ENCODE results near the gene S100A8. TPM values are rescaled to one million over a fixed set of nuclear protein-coding genes. Genes with fewer than 3 reads are reported as not detected.

The S100A8 gene
- total RNA-seq, 1 experiment from 2014 or later: not detected

DNA sequence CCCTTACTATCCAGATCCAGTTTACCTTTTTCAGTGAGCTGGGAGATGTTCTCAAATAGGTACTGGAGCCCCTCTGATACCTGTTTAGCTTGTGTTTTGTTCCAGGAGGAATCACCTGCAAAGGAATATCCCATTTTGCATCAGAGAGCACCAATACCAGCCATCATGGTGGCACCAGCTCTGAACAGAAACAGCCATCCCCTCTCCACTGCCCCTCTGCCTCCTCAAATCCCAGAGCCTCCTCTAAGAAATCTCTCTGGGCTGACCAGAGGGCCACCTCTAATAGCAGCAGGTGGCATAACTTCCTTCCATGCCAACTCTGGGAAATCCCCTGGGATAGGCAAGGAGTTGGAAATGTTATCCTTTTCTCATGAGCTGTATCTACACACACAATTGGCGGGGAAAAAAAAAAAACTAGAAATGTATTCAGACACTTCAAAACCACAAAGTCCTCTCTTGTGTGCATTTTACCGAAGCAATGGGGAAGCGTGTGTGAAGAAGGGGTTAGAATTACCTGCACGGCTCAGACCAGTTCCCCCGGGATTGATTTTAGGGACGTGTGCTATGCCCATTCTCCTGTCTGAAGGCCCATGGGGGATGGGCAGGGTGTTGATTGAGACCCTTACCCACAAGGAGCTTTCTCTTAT, 44.7 kb downstream of the S100A8 start:
- H3K27me3 ChIP-seq (replicated peaks; ENCODE audit: control insufficient read depth, insufficient read depth, low read length): no peaks in the 10 kb centered on the region
- Mint-ChIP-seq H3K27ac (ENCODE audit: unreplicated experiment) (no peak overlapping the region), H3K27me3 (ENCODE audit: insufficient read depth, unreplicated experiment) (peaks cover 9% of the 10 kb centered on the region), H3K4me3 (ENCODE audit: unreplicated experiment) (no peak overlapping the region), H3K9me3 (ENCODE audit: unreplicated experiment) (no peaks in the 10 kb centered on the region), H3K4me1 (ENCODE audit: low read depth, unreplicated experiment) (peaks cover 25% of the 10 kb centered on the region), H3K36me3 (ENCODE audit: insufficient read depth, unreplicated experiment) (no peaks in the 10 kb centered on the region)
- no TSS peak for BruUV-seq (replicated peaks)
- TF ChIP-seq, protein P1, sequence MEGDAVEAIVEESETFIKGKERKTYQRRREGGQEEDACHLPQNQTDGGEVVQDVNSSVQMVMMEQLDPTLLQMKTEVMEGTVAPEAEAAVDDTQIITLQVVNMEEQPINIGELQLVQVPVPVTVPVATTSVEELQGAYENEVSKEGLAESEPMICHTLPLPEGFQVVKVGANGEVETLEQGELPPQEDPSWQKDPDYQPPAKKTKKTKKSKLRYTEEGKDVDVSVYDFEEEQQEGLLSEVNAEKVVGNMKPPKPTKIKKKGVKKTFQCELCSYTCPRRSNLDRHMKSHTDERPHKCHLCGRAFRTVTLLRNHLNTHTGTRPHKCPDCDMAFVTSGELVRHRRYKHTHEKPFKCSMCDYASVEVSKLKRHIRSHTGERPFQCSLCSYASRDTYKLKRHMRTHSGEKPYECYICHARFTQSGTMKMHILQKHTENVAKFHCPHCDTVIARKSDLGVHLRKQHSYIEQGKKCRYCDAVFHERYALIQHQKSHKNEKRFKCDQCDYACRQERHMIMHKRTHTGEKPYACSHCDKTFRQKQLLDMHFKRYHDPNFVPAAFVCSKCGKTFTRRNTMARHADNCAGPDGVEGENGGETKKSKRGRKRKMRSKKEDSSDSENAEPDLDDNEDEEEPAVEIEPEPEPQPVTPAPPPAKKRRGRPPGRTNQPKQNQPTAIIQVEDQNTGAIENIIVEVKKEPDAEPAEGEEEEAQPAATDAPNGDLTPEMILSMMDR (IDR thresholded peaks at IDR 0.05; ENCODE audit: insufficient read depth in 1 of 2, low read depth in 1 of 2, low read length in 1 of 2, severe bottlenecking in 1 of 2, unreplicated experiment in 1 of 2): no peak
- no peak overlapping the region for H3K4me3 ChIP-seq (ENCODE audit: low read depth, low read length)
- ChIA-PET POLR2A (no interaction called here), CTCF (no interaction called here)
- no peaks in the 10 kb centered on the region for H3K9me3 ChIP-seq
- H3K4me1 ChIP-seq: peaks cover 22% of the 10 kb centered on the region
- no peak for DNase-seq
- H3K36me3 ChIP-seq (ENCODE audit: control insufficient read depth, insufficient read depth, low read length): no peaks in the 10 kb centered on the region
- intact Hi-C loops (cut with micrococcal nuclease; ENCODE audit: unreplicated experiment): no loop called here

DNA sequence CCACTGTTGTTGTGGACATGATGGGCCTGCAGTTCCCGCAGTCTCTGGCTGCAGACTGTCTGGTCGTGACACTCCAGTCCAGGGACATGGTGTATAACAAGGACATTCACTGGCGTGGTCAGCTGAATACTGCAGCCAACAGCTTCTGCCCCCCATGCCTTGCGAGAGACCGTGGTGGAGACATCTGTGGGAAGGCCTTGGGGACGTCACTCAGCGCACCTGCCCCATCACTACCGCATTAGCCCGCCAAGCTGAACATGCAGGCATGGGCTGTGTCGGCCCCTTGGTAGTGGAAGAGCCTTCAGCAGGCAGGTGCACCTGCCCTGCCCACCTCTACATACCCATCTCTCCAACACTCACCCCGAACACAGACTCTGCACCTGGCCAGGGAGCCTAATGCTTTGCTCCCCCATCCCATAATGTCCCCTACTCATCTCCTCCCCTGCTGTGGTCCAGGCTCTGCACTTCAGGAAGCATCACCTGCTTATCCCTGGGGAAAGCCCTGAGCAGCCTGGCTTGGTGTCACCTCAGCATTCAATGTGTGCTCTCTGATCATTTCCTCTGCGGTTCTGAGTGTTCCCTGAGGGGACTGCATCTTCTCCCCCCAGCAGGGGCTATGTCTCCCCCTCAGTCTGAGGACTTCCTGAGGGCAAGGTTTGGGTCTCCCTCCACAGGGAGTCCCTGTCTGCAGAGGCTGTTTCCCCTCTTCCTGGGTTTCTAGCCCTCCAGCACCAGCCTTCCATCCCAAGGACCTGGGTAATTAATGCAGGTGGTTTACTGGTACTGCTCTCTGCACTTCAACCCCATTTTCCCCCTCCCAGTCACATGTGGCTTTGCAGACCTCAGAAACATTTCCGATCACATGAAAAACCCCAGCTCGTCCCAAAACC, 45.4 kb downstream of the S100A8 start:
- Histone ChIP-seq H3K27me3 (replicated peaks; ENCODE audit: control insufficient read depth, insufficient read depth, low read length) (no peaks in the 10 kb centered on the region), H3K4me1 (peaks cover 22% of the 10 kb centered on the region), H3K4me3 (ENCODE audit: low read depth, low read length) (no peak overlapping the region), H3K9me3 (no peaks in the 10 kb centered on the region), H3K36me3 (ENCODE audit: control insufficient read depth, insufficient read depth, low read length) (no peaks in the 10 kb centered on the region)
- BruUV-seq (replicated peaks): no TSS peak
- Mint-ChIP-seq H3K4me1 (ENCODE audit: low read depth, unreplicated experiment) (peaks cover 25% of the 10 kb centered on the region), H3K27ac (ENCODE audit: unreplicated experiment) (no peak overlapping the region), H3K36me3 (ENCODE audit: insufficient read depth, unreplicated experiment) (no peaks in the 10 kb centered on the region), H3K27me3 (ENCODE audit: insufficient read depth, unreplicated experiment) (peaks cover 9% of the 10 kb centered on the region), H3K9me3 (ENCODE audit: unreplicated experiment) (no peaks in the 10 kb centered on the region), H3K4me3 (ENCODE audit: unreplicated experiment) (no peak overlapping the region)
- ChIA-PET CTCF (no interaction called here), POLR2A (no interaction called here)
- DNase-seq: no peak
- TF ChIP-seq, protein P1 (IDR thresholded peaks at IDR 0.05; ENCODE audit: insufficient read depth in 1 of 2, low read depth in 1 of 2, low read length in 1 of 2, severe bottlenecking in 1 of 2, unreplicated experiment in 1 of 2): no peak
- intact Hi-C loops (cut with micrococcal nuclease; ENCODE audit: unreplicated experiment): no loop called here

DNA sequence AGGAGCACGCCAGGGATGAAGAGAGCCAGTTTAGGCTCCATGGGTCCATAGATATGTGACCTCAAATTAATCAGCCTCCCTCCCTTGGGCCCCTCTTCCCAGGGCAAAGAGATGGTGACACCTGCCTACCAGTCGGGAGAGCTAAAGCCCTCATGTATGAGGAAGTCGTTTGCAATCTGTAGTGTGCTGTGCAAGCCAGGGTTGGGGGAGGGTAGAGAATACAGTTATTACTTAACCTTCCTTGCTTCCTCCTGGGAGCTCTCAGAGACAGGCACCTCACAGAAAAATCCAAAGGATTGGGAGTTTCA, 46.2 kb downstream of the S100A8 start:
- no peaks in the 10 kb centered on the region for H3K36me3 Mint-ChIP-seq (ENCODE audit: insufficient read depth, unreplicated experiment)
- H3K4me1 Mint-ChIP-seq (ENCODE audit: low read depth, unreplicated experiment): peaks cover 25% of the 10 kb centered on the region
- Histone ChIP-seq H3K27me3 (replicated peaks; ENCODE audit: control insufficient read depth, insufficient read depth, low read length) (no peaks in the 10 kb centered on the region), H3K9me3 (no peaks in the 10 kb centered on the region), H3K4me3 (ENCODE audit: low read depth, low read length) (no peak overlapping the region), H3K4me1 (peaks cover 22% of the 10 kb centered on the region), H3K36me3 (ENCODE audit: control insufficient read depth, insufficient read depth, low read length) (no peaks in the 10 kb centered on the region)
- peaks cover 7% of the 10 kb centered on the region for H3K27me3 Mint-ChIP-seq (ENCODE audit: insufficient read depth, unreplicated experiment)
- no peak overlapping the region for H3K27ac Mint-ChIP-seq (ENCODE audit: unreplicated experiment)
- no peak for DNase-seq
- POLR2A ChIA-PET: interaction anchor here (0.6 kb wide), 1 partner anchor 295 kb away, joined by 3 read pairs; no protein-coding TSS in a partner anchor
- TF ChIP-seq, protein P1 (IDR thresholded peaks at IDR 0.05; ENCODE audit: insufficient read depth in 1 of 2, low read depth in 1 of 2, low read length in 1 of 2, severe bottlenecking in 1 of 2, unreplicated experiment in 1 of 2): no peak
- no TSS peak for BruUV-seq (replicated peaks)
- no peaks in the 10 kb centered on the region for H3K9me3 Mint-ChIP-seq (ENCODE audit: unreplicated experiment)
- CTCF ChIA-PET: no interaction called here
- H3K4me3 Mint-ChIP-seq (ENCODE audit: unreplicated experiment): no peak overlapping the region
- intact Hi-C loops (cut with micrococcal nuclease; ENCODE audit: unreplicated experiment): no loop called here

Measured in Caco-2 (cell line).